HG03378 (cell line): ENCODE results near the gene SLC66A2.
"Not testable (repeated sequence)": the region's sequence is repeated elsewhere in the genome, so short reads cannot be mapped to it uniquely, and the experiment has no call there.

Experiments
- ATAC-seq: cut with Tn5 transposase; IDR thresholded peaks from one replicate; pipeline ENCODE4 v1.9.1; 2021; ENCODE audit warnings: mild to moderate bottlenecking, moderate library complexity; ENCODE audit not compliant: unreplicated experiment

The SLC66A2 gene

GRCh38 chr18:79869591-79870300 lies 81.7 kb downstream of the SLC66A2 start:
- ATAC-seq: no peak

- no peak for ATAC-seq
These were observed 82.5 kb downstream of the SLC66A2 start for GRCh38 chr18:79868811-79869541.

- no peak for ATAC-seq
These were observed 83.2 kb downstream of the SLC66A2 start for GRCh38 chr18:79868168-79868784.

GRCh38 chr18:79867666-79868065 lies 83.8 kb downstream of the SLC66A2 start:
- ATAC-seq: no peak

- ATAC-seq: no peak
These were observed 84.4 kb downstream of the SLC66A2 start for GRCh38 chr18:79866889-79867574.

DNA sequence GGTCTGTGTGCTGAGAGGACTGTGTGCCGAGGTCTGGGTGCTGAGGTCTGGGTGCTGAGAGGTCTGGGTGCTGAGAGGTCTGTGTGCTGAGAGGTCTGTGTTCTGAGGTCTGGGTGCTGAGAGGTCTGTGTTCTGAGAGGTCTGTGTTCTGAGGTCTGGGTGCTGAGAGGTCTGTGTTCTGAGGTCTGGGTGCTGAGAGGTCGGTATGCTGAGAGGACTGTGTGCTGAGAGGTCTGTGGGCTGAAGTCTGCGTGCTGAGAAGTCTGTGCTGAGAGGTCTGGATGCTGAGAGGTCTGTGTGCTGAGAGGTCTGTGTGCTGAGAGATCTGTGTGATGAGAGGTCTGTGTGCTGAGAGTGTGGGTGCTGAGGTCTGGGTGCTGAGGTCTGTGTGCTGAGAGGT lies 85.5 kb downstream of the SLC66A2 start:
- ATAC-seq: not testable (repeated sequence)

GRCh38 chr18:79864955-79865354 lies 86.5 kb downstream of the SLC66A2 start:
- not testable (repeated sequence) for ATAC-seq

DNA sequence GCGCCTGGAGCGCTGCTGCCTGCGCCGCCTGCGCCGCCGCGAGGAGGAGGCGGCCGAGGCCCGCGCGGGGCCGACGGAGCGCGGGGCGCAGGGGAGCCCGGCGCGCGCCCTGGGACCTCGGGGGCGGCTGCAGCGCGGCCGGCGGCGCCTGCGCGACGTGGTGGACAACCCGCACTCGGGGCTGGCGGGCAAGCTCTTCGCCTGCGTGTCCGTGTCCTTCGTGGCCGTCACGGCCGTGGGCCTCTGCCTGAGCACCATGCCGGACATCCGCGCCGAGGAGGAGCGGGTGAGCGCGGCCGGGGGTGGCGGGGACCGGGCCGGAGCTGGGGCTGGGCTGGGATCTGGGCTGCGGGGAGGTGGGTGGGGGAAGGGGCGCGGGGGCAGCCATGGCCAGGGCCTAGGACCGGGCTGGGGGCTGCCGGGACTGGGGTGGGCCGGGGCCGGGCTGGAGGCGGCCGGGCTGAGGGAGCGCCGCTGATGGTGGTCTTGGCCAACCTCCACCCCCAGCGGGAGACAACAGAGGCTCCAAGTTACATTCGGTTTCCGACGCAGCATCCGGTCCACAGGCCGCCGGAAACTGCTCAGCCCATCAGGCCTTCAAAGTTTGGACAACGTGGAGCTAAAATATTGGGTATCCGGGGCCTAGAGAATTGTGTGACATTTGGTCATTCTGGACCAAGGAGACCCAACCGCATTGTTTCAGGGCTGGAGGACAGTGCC lies 87.3 kb downstream of the SLC66A2 start:
- ATAC-seq: no peak

DNA sequence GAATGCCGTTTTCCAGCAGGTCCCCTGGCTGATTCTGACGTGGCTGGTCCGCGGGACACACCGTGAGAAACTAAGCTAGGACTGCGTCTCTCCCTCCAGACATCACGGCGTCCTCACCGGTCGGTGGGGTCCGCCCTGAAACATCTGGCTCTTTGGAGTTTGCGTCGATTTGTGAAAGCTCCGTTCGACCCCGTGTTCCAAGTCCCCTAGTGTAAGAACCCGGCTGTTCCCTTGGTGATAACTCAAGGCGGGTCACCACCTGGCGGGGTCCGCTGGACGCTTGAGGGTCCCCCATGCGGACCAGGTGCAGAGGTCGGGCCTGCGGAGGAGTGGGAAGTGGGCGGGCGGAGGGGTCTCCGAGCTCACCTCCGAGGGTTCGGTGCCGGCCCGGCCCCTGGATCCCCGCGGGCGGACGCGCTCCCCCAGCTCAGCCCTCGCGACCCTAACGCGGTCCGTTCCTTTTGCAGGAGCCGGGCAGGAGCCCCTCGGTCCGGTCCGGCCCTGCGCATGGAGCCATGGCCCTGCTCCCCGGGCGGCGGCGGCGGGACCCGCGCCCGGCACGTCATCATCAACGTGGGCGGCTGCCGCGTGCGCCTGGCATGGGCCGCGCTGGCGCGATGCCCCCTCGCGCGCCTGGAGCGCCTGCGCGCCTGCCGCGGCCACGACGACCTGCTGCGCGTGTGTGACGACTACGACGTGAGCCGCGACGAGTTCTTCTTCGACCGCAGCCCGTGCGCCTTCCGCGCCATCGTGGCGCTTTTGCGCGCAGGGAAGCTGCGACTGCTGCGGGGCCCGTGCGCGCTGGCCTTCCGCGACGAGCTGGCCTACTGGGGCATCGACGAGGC lies 88.1 kb downstream of the SLC66A2 start:
- no peak for ATAC-seq

DNA sequence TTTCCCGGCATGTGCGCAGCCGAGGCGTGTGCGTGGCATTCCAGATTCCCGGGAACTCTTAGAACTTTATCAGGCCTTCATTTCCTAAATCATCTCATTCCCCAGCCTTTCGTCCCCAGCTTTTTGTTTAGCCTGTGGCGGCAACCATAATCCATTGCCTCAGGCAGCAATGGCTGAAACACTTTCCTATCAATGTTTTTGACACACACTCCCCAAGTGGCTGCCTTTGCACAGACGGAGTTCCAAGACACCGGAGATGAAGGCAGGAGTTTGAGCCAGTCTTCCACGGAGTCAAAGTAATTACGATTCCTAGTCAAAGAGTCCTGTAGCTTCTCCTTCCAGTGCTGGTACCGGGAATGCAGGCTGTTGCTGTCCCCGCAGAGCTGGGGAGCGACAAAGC lies 88.9 kb downstream of the SLC66A2 start:
- no peak for ATAC-seq

DNA sequence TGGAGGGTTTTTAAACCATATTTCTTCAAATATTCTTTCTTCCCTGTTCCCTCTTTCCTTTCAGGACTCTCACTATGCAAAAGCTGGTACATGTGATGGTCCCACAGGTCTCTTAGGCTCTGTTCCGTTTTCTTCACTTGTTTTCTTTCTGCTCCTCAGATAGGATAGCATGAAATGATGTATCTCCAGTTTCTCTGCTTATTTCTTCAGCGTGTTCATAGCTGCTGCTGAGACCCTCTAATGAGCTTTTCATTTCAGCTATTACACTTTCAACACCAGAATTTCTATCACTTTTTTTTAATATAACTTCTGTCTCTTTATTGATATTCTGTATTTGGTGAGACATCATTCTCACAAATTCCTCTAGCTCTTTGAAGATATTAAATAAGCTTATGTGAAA lies 89.8 kb downstream of the SLC66A2 start:
- no peak for ATAC-seq

GRCh38 chr18:79859314-79859713 lies 92.1 kb downstream of the SLC66A2 start:
- no peak for ATAC-seq

DNA sequence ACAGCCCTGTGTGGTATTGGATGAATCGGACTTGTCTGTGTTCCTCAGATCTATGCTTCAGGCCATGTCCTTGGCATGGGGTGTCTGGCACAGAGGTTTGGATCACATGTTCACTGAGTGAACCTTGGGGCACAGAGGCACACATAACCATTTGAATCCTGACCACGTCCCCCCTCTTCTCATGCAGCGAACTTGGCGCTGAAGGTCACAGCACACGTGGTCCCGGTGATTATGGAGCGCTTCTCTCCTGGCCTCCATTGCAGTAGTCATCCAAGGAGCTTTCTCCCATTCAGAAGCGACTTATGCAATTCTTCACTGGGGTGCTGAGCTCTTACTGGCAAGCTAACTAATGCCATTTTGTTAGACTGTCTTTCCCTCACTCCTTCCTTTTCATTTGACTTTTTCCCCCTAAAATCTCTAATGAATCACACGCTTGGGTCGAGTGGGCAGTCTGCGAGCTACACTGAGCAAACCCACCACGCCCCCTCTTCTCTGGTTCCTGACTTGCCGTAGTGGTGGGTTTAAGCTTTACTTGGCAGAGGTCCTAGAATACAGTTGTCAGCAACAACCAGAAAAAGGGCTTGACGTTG lies 94.3 kb downstream of the SLC66A2 start:
- ATAC-seq: no peak

- no peak for ATAC-seq
These were observed 95.1 kb downstream of the SLC66A2 start for GRCh38 chr18:79856119-79857007.

- ATAC-seq: peak; percentile 91
These were observed 96.1 kb downstream of the SLC66A2 start for GRCh38 chr18:79855147-79855933.

DNA sequence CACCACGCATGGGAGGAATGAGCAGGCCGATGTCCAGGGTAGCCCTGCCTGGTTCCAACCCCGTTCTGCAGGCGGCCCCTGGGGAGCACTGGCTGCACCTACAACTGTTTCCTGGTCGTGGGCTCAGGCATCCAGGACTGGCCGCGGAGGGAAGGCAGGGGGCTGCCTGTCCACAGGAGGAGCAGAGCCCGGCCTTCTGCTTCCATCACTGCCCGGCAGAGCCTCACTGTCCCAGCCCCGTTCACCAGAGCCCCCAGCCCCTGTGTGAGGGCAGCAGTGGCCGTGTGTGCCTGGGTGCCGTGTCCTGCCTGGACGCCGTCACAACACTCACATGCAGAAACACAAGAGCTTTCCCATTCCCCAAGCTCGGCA lies 97.5 kb downstream of the SLC66A2 start:
- no peak for ATAC-seq

DNA sequence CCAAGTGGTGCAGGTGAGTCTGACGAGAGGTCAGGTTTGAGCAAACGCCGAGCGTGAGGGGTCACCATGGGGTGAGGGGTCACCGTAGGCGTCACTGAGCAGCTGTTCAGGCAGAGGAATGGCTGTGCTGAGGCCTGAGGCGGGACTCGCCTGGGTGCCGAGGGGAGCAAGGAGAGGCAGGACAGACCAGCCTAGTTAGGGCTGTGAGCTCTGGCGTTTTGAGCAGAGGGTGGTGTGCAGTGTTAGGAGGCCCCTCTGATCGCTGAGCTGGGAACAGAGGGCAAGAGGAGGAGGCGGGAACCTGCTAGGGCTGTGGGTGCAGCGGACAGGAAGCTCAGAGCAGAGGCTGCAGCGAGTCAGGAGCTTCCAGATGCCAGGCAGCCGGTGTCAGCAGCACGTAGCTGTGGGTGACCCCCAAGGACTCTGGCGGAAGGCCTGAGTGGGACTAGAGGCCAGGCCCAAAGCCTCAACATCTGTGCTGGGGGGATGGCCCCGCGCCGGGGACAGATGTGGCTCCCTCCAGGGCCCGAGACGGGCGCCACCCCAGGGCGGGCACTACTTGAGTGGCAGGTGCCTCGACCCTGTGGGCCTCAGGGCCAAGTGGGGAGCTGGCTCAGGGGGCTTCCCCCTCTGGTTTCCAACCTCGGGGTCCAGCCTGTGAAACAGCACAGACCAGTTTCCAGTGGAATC lies 98.0 kb downstream of the SLC66A2 start:
- no peak for ATAC-seq
